H9 (cell line): ENCODE data around the gene KRTAP10-3. TPM values are rescaled to one million over a fixed set of nuclear protein-coding genes. Genes with fewer than 3 reads are reported as not detected.
A peak's percentile ranks its signal among the peaks of the same experiment; 100 is the strongest.

Source experiments
- DNase-seq: peaks from one replicate; pipeline ENCODE4 v3.0.0-alpha.2; 2017
- H2AFZ ChIP-seq: one replicate; pipeline ENCODE4 v1.6.1; 2013; ENCODE audit warnings: mild to moderate bottlenecking, low read length, control low read depth, moderate library complexity
- H2AK5ac ChIP-seq: 2 replicates; pipeline ENCODE4 v1.6.1; 2013; ENCODE audit warnings: low read length, control low read depth, mixed read lengths; ENCODE audit not compliant: insufficient read length
- H2BK120ac ChIP-seq: one replicate; pipeline ENCODE4 v1.6.1; 2013; ENCODE audit warnings: low read depth, mild to moderate bottlenecking, low read length, control low read depth, inconsistent platforms; ENCODE audit not compliant: poor library complexity, severe bottlenecking
- H2BK12ac ChIP-seq: 2 replicates; pipeline ENCODE4 v1.6.1; 2013; ENCODE audit warnings: low read length, control low read depth, mixed read lengths, low read depth; ENCODE audit not compliant: insufficient read length
- H2BK15ac ChIP-seq: 2 replicates; pipeline ENCODE4 v1.6.1; 2013; ENCODE audit warnings: low read depth, low read length, control low read depth
- H2BK20ac ChIP-seq: one replicate; pipeline ENCODE4 v1.6.1; 2013; ENCODE audit warnings: low read depth, mild to moderate bottlenecking, low read length, control low read depth, inconsistent platforms; ENCODE audit not compliant: poor library complexity, severe bottlenecking
- H2BK5ac ChIP-seq: 2 replicates; pipeline ENCODE4 v1.6.1; 2013; ENCODE audit warnings: low read length, control low read depth, mixed read lengths; ENCODE audit not compliant: insufficient read length
- H3K14ac ChIP-seq: 2 replicates; pipeline ENCODE4 v1.6.1; 2013; ENCODE audit warnings: low read length, control low read depth; ENCODE audit not compliant: insufficient read depth
- H3K18ac ChIP-seq: 2 replicates; pipeline ENCODE4 v1.6.1; 2013; ENCODE audit warnings: low read depth, mild to moderate bottlenecking, mixed read lengths, low read length, control low read depth; ENCODE audit not compliant: insufficient read length
- H3K23ac ChIP-seq: 2 replicates; pipeline ENCODE4 v1.6.1; 2013; ENCODE audit warnings: low read length, control low read depth, mixed read lengths, low read depth; ENCODE audit not compliant: insufficient read length
- H3K23me2 ChIP-seq: 2 replicates; pipeline ENCODE4 v1.6.1; 2013; ENCODE audit warnings: low read depth, mild to moderate bottlenecking, mixed read lengths, low read length, control low read depth; ENCODE audit not compliant: insufficient read length, poor library complexity, severe bottlenecking
- H3K27ac ChIP-seq: 2 replicates; pipeline ENCODE4 v1.5.1; 2013; ENCODE audit warnings: low read length, control low read depth, mixed read lengths, low read depth; ENCODE audit not compliant: insufficient read length
- H3K27me3 ChIP-seq: 2 replicates; pipeline ENCODE4 v1.6.1; 2013; ENCODE audit warnings: low read length, control low read depth, inconsistent platforms; ENCODE audit not compliant: insufficient read depth
- H3K4ac ChIP-seq: 2 replicates; pipeline ENCODE4 v1.6.1; 2013; ENCODE audit warnings: low read depth, mild to moderate bottlenecking, control low read depth, inconsistent platforms, low read length, moderate library complexity
- H3K4me1 ChIP-seq: 2 replicates; pipeline ENCODE4 v1.6.1; 2013; ENCODE audit warnings: low read length, control low read depth, inconsistent platforms; ENCODE audit not compliant: insufficient read depth
- H3K4me2 ChIP-seq: 2 replicates; pipeline ENCODE4 v1.6.1; 2013; ENCODE audit warnings: low read length, control low read depth, mixed read lengths; ENCODE audit not compliant: insufficient read length, insufficient read depth
- H3K56ac ChIP-seq: 2 replicates; pipeline ENCODE4 v1.6.1; 2013; ENCODE audit warnings: low read depth, mild to moderate bottlenecking, mixed read lengths, low read length, control low read depth; ENCODE audit not compliant: insufficient read length
- H3K79me1 ChIP-seq: 2 replicates; pipeline ENCODE4 v1.6.1; 2013; ENCODE audit warnings: low read depth, mild to moderate bottlenecking, moderate library complexity, low read length, control low read depth, inconsistent platforms; ENCODE audit not compliant: insufficient read depth, poor library complexity, severe bottlenecking
- H3K79me2 ChIP-seq: 2 replicates; pipeline ENCODE4 v1.6.1; 2013; ENCODE audit warnings: low read length, control low read depth, inconsistent platforms; ENCODE audit not compliant: insufficient read depth
- H3K9ac ChIP-seq: 2 replicates; pipeline ENCODE4 v1.6.1; 2013; ENCODE audit warnings: low read length, control low read depth, mixed read lengths; ENCODE audit not compliant: insufficient read length; ENCODE audit errors: extremely low read depth
- H3K9me3 ChIP-seq: one replicate; pipeline ENCODE4 v1.6.1; 2013; ENCODE audit warnings: low read depth, low read length, inconsistent platforms; ENCODE audit not compliant: control insufficient read depth
- H3T11ph ChIP-seq: one replicate; pipeline ENCODE4 v1.6.1; 2013; ENCODE audit warnings: mild to moderate bottlenecking, low read length, control low read depth, inconsistent platforms
- H4K20me1 ChIP-seq: one replicate; pipeline ENCODE4 v1.6.1; 2013; ENCODE audit not compliant: control insufficient read depth, insufficient read length, insufficient read depth
- H4K5ac ChIP-seq: 2 replicates; pipeline ENCODE4 v1.6.1; 2013; ENCODE audit warnings: low read depth, mild to moderate bottlenecking, mixed read lengths, low read length, control low read depth; ENCODE audit not compliant: insufficient read length
- H4K8ac ChIP-seq: replicated peaks from 2 replicates; pipeline ENCODE4 v1.6.1; 2013; ENCODE audit warnings: low read length, control low read depth, mixed read lengths, low read depth; ENCODE audit not compliant: insufficient read length
- H4K91ac ChIP-seq: 2 replicates; pipeline ENCODE4 v1.6.1; 2013; ENCODE audit warnings: low read depth, mild to moderate bottlenecking, moderate library complexity, mixed read lengths, low read length, control low read depth; ENCODE audit not compliant: insufficient read length
- H3K27ac Mint-ChIP-seq, 3 experiments: 2 replicates in 2 of 3; 3 replicates in 1 of 3; pipeline ENCODE4 v1.8.0; 2020 to 2021; ENCODE audit warnings: mixed read lengths in 3 of 3, mild to moderate bottlenecking in 1 of 3, moderate library complexity in 1 of 3
- H3K27me3 Mint-ChIP-seq: 2 replicates; pipeline ENCODE4 v1.8.0; 2021; ENCODE audit warnings: low read depth, mild to moderate bottlenecking, moderate library complexity, mixed read lengths
- H3K36me3 Mint-ChIP-seq, 3 experiments: 2 replicates in 2 of 3; 3 replicates in 1 of 3; pipeline ENCODE4 v1.8.0; 2020 to 2021; ENCODE audit warnings: low read depth in 3 of 3, mixed read lengths in 3 of 3; ENCODE audit not compliant: insufficient read depth in 1 of 3
- H3K4me1 Mint-ChIP-seq, 2 experiments: 2 replicates each; pipeline ENCODE4 v1.8.0; 2020; ENCODE audit warnings: mixed read lengths in 2 of 2
- H3K4me3 Mint-ChIP-seq, 2 experiments: 2 replicates in 1 of 2; 3 replicates in 1 of 2; pipeline ENCODE4 v1.8.0; 2020 to 2021; ENCODE audit warnings: mild to moderate bottlenecking in 2 of 2, mixed read lengths in 2 of 2, moderate library complexity in 1 of 2
- H3K9me3 Mint-ChIP-seq, 2 experiments: 2 replicates in 1 of 2; 3 replicates in 1 of 2; pipeline ENCODE4 v1.8.0; 2020; ENCODE audit warnings: mild to moderate bottlenecking in 2 of 2, mixed read lengths in 2 of 2, moderate library complexity in 1 of 2
- WGBS: extraction: QIAGEN DNeasy Blood & Tissue Kit; methylation state at CpG from one replicate; pipeline ENCODE4 v1.1.7; 2013; ENCODE audit warnings: missing lambda C conversion rate, low lambda C conversion rate, mixed read lengths; ENCODE audit not compliant: insufficient read length; ENCODE audit errors: extremely low coverage; 5-methylcytosine and 5-hydroxymethylcytosine counted together
- total RNA-seq: library from RNA; stranded (reverse); gene quantifications from 2 replicates; pipeline ENCODE4 v1.2.1, GENCODE V29; 2021
- TF ChIP-seq, protein P1 (sequence below): fragments of 200-600 bp; sonication (generic); conservative IDR thresholded peaks from 3 replicates; pipeline ENCODE4 v1.8.0; 2021; ENCODE audit warnings: antibody characterized with exemption, mild to moderate bottlenecking

The KRTAP10-3 gene
- total RNA-seq, 1 experiment from 2014 or later: not detected

GRCh38 chr21:44519346-44520325 is 39.0 kb downstream of the KRTAP10-3 start:
- no peaks in the 10 kb centered on the region for H3K79me1 ChIP-seq
- Mint-ChIP-seq H3K4me3 (no peak overlapping the region), H3K36me3 (peaks cover 2 to 8% (median 4%) of the 10 kb centered on the region in 3 experiments; a peak in 4 of 7 replicates), H3K9me3 (no peaks in the 10 kb centered on the region), H3K27ac (peak overlapping the region in 1 of 3 experiments; percentile 89; a peak in 2 of 7 replicates), H3K4me1 (peaks cover 4 to 8% of the 10 kb centered on the region in 2 experiments; a peak in 2 of 4 replicates), H3K27me3 (peaks cover 12% of the 10 kb centered on the region)
- no peak overlapping the region for H4K8ac ChIP-seq
- no peaks in the 10 kb centered on the region for H4K20me1 ChIP-seq
- no peaks in the 10 kb centered on the region for H3K27me3 ChIP-seq
- H2AFZ ChIP-seq: no peak overlapping the region
- DNase-seq: no peak
- no peak overlapping the region for H3K4ac ChIP-seq
- H3K23ac ChIP-seq: no peak overlapping the region
- H3K4me1 ChIP-seq: no peaks in the 10 kb centered on the region
- no peaks in the 10 kb centered on the region for H3K9me3 ChIP-seq
- TF ChIP-seq, protein P1, sequence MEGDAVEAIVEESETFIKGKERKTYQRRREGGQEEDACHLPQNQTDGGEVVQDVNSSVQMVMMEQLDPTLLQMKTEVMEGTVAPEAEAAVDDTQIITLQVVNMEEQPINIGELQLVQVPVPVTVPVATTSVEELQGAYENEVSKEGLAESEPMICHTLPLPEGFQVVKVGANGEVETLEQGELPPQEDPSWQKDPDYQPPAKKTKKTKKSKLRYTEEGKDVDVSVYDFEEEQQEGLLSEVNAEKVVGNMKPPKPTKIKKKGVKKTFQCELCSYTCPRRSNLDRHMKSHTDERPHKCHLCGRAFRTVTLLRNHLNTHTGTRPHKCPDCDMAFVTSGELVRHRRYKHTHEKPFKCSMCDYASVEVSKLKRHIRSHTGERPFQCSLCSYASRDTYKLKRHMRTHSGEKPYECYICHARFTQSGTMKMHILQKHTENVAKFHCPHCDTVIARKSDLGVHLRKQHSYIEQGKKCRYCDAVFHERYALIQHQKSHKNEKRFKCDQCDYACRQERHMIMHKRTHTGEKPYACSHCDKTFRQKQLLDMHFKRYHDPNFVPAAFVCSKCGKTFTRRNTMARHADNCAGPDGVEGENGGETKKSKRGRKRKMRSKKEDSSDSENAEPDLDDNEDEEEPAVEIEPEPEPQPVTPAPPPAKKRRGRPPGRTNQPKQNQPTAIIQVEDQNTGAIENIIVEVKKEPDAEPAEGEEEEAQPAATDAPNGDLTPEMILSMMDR: no peak
- H3K79me2 ChIP-seq: no peaks in the 10 kb centered on the region
- H3K27ac ChIP-seq: no peak overlapping the region
- H2BK15ac ChIP-seq: no peak overlapping the region
- no peak overlapping the region for H2BK120ac ChIP-seq
- H3K23me2 ChIP-seq: no peaks in the 10 kb centered on the region
- no peak overlapping the region for H2BK20ac ChIP-seq
- H2BK12ac ChIP-seq: no peak overlapping the region
- no peak overlapping the region for H4K5ac ChIP-seq
- no CpG with 5 or more reads among the region's 28 CpGs for WGBS
- no peak overlapping the region for H3K18ac ChIP-seq
- H2AK5ac ChIP-seq: no peak overlapping the region
- H3K56ac ChIP-seq: no peak overlapping the region
- no peak overlapping the region for H2BK5ac ChIP-seq
- no peak overlapping the region for H3K4me2 ChIP-seq
- H3K14ac ChIP-seq: no peak overlapping the region; the same call in 1 of the 2 replicates
- H3K9ac ChIP-seq: no peak overlapping the region
- no peak overlapping the region for H3T11ph ChIP-seq
- no peak overlapping the region for H4K91ac ChIP-seq
